PC-9 (cell line): Measurements from ENCODE around the gene CD4.

ENCODE experiments used
- CTCF ChIP-seq: fragments of 200-600 bp; sonication (generic); conservative IDR thresholded peaks from 2 replicates; pipeline ENCODE4 v1.6.1; 2017; ENCODE audit warnings: mixed run types, antibody characterized with exemption, mild to moderate bottlenecking, moderate library complexity
- EZH2 ChIP-seq: fragments of 200-600 bp; sonication (generic); IDR thresholded peaks from 2 replicates; pipeline ENCODE4 v1.8.0; 2017; ENCODE audit warnings: antibody characterized with exemption, low read depth

GRCh38 chr12:6866920-6867412 is 77.6 kb downstream of the CD4 start:
- no peak for TF ChIP-seq EZH2
- no peak for TF ChIP-seq CTCF
